Measurements from ENCODE around the gene LAMB4.

Gene LAMB4, protein sequence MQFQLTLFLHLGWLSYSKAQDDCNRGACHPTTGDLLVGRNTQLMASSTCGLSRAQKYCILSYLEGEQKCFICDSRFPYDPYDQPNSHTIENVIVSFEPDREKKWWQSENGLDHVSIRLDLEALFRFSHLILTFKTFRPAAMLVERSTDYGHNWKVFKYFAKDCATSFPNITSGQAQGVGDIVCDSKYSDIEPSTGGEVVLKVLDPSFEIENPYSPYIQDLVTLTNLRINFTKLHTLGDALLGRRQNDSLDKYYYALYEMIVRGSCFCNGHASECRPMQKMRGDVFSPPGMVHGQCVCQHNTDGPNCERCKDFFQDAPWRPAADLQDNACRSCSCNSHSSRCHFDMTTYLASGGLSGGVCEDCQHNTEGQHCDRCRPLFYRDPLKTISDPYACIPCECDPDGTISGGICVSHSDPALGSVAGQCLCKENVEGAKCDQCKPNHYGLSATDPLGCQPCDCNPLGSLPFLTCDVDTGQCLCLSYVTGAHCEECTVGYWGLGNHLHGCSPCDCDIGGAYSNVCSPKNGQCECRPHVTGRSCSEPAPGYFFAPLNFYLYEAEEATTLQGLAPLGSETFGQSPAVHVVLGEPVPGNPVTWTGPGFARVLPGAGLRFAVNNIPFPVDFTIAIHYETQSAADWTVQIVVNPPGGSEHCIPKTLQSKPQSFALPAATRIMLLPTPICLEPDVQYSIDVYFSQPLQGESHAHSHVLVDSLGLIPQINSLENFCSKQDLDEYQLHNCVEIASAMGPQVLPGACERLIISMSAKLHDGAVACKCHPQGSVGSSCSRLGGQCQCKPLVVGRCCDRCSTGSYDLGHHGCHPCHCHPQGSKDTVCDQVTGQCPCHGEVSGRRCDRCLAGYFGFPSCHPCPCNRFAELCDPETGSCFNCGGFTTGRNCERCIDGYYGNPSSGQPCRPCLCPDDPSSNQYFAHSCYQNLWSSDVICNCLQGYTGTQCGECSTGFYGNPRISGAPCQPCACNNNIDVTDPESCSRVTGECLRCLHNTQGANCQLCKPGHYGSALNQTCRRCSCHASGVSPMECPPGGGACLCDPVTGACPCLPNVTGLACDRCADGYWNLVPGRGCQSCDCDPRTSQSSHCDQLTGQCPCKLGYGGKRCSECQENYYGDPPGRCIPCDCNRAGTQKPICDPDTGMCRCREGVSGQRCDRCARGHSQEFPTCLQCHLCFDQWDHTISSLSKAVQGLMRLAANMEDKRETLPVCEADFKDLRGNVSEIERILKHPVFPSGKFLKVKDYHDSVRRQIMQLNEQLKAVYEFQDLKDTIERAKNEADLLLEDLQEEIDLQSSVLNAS (N-terminal part only)

DNA sequence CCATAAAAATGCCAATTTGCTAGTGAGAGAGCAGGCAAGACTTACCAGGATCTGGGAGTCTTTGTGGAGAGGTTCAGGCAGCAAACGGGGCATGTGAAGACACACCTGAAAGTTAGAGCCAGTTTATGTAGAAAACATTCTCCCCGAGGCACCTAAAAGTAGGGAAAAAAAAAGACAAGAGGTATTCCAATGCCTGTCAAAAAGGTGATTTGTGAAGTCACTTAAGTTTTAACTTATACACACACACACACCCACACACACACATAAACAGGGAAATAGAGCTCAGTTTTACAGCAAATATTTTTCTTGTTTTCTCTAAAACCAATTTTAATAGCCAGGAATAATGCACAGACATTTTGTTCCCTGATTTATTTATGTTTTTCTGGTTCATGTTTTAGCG is at the start of gene LAMB4:
Gene LAMB4 (minus strand): TSS at position 101 of the 400 bp plus-strand sequence. CDS start 7,197 bp downstream, outside the sequence.
- H3K4me2 ChIP-seq (ENCODE audit: low read depth, low read length) = no peak within 1 kb of the TSS

DNA sequence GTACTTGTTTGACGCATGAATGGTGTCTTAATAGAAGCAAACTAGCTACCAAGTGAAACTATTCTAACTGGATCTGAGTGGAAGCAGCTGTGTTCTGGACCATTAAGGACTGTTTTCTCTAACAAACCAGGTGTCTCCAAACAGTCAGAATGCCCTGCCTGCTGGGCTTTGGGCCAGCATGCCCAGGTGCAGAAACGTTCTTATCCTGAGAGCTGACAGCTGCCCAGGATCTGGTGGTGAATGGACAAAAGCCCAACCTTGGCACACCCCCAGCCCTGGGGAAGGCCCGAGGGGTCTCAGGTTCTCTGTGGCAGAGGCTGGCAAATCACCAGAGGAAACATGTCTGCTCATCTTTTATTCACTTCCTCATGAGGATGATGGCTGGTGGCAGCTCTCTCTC is 48.2 kb upstream of the LAMB4 start:
- H3K36me3 ChIP-seq (replicated peaks; ENCODE audit: insufficient read depth, low read length) = no peaks in the 10 kb centered on the region
- H2AFZ ChIP-seq (ENCODE audit: low read length) = no peak overlapping the region
- H3K9me2 ChIP-seq (replicated peaks; ENCODE audit: insufficient read depth, low read length) = no peaks in the 10 kb centered on the region
- TF ChIP-seq, protein P1, sequence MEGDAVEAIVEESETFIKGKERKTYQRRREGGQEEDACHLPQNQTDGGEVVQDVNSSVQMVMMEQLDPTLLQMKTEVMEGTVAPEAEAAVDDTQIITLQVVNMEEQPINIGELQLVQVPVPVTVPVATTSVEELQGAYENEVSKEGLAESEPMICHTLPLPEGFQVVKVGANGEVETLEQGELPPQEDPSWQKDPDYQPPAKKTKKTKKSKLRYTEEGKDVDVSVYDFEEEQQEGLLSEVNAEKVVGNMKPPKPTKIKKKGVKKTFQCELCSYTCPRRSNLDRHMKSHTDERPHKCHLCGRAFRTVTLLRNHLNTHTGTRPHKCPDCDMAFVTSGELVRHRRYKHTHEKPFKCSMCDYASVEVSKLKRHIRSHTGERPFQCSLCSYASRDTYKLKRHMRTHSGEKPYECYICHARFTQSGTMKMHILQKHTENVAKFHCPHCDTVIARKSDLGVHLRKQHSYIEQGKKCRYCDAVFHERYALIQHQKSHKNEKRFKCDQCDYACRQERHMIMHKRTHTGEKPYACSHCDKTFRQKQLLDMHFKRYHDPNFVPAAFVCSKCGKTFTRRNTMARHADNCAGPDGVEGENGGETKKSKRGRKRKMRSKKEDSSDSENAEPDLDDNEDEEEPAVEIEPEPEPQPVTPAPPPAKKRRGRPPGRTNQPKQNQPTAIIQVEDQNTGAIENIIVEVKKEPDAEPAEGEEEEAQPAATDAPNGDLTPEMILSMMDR (IDR thresholded peaks at IDR 0.05; ENCODE audit: low read length) = no peak
- no peak for TF ChIP-seq EZH2 (optimal IDR thresholded peaks at IDR 0.05; ENCODE audit: low read depth, low read length)
- H4K20me1 ChIP-seq (ENCODE audit: insufficient read depth, low read length) = no peaks in the 10 kb centered on the region
- H3K27ac ChIP-seq (ENCODE audit: low read length) = no peak overlapping the region
- no peak overlapping the region for H3K9ac ChIP-seq (ENCODE audit: low read length)
- H3K79me2 ChIP-seq (ENCODE audit: low read length) = no peaks in the 10 kb centered on the region
- H3K27me3 ChIP-seq (replicated peaks; ENCODE audit: insufficient read depth, low read length) = no peaks in the 10 kb centered on the region
- H3F3A ChIP-seq (ENCODE audit: insufficient read depth, low read length) = no peaks in the 10 kb centered on the region
- no peaks in the 10 kb centered on the region for H3K4me1 ChIP-seq (ENCODE audit: low read length)
- no peak overlapping the region for H3K4me2 ChIP-seq (ENCODE audit: low read depth, low read length)
- no peak for DNase-seq
- H3K4me3 ChIP-seq (ENCODE audit: low read length) = no peak overlapping the region
- no peaks in the 10 kb centered on the region for H3K9me3 ChIP-seq (replicated peaks; ENCODE audit: insufficient read depth, low read length)

More for the DNA sequence above, at the start of gene LAMB4:
- TF ChIP-seq EZH2phosphoT487 (IDR thresholded peaks at IDR 0.05; ENCODE audit: low read length) (no peak), EZH2 (optimal IDR thresholded peaks at IDR 0.05; ENCODE audit: low read depth, low read length) (no peak)
- TF ChIP-seq, protein P1 (IDR thresholded peaks at IDR 0.05; ENCODE audit: low read length) = no peak
- no peaks in the 10 kb centered on the region for H3K36me3 ChIP-seq (replicated peaks; ENCODE audit: insufficient read depth, low read length)
- H3K4me3 ChIP-seq (ENCODE audit: low read length) = no peak within 1 kb of the TSS
- no peak within 1 kb of the TSS for H3K27ac ChIP-seq (ENCODE audit: low read length)
- H4K20me1 ChIP-seq (ENCODE audit: insufficient read depth, low read length) = 0 out of 2 replicates have a peak, but pooled peaks cover 4% of the 10 kb centered on the region
- H3K27me3 ChIP-seq (replicated peaks; ENCODE audit: insufficient read depth, low read length) = peaks cover 50% of the 10 kb centered on the region
- H3K79me2 ChIP-seq (ENCODE audit: low read length) = no peaks in the 10 kb centered on the region
- no peaks in the 10 kb centered on the region for H3K9me2 ChIP-seq (replicated peaks; ENCODE audit: insufficient read depth, low read length)
- H3K4me1 ChIP-seq (ENCODE audit: low read length) = peaks cover 5% of the 10 kb centered on the region
- no peak for DNase-seq
- H3F3A ChIP-seq (ENCODE audit: insufficient read depth, low read length) = peaks cover 4% of the 10 kb centered on the region; the same call in 1 of the 2 replicates
- H2AFZ ChIP-seq (ENCODE audit: low read length) = no peak within 1 kb of the TSS
- no peak within 1 kb of the TSS for H3K9ac ChIP-seq (ENCODE audit: low read length)
- no peaks in the 10 kb centered on the region for H3K9me3 ChIP-seq (replicated peaks; ENCODE audit: insufficient read depth, low read length)

DNA sequence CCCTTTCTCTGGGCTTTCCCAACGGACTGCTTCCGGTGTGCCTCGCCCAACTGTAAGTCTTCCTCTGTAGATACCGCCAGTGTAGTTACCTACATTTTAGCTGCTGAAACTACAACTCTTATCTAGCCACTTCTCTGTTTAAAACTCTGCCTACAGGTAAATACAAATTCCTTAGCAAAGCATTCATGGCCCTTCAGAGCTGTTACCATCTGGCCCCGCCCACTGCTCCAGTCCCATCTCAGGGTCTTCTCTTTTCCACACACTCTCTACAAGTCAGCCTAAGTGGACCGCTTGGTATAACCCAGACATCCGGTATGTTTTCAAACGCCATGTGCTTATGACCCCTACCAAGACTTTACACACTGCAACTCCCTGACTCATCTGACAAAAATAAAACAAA is 41.0 kb upstream of the LAMB4 start:
- Histone ChIP-seq H3K79me2 (ENCODE audit: low read length) (no peaks in the 10 kb centered on the region), H3K4me1 (ENCODE audit: low read length) (no peaks in the 10 kb centered on the region), H3K9ac (ENCODE audit: low read length) (no peak overlapping the region), H3K36me3 (replicated peaks; ENCODE audit: insufficient read depth, low read length) (no peaks in the 10 kb centered on the region), H2AFZ (ENCODE audit: low read length) (no peak overlapping the region), H3K4me3 (ENCODE audit: low read length) (no peak overlapping the region), H3K27me3 (replicated peaks; ENCODE audit: insufficient read depth, low read length) (no peaks in the 10 kb centered on the region), H4K20me1 (ENCODE audit: insufficient read depth, low read length) (no peaks in the 10 kb centered on the region), H3K9me3 (replicated peaks; ENCODE audit: insufficient read depth, low read length) (no peaks in the 10 kb centered on the region), H3F3A (ENCODE audit: insufficient read depth, low read length) (no peaks in the 10 kb centered on the region), H3K4me2 (ENCODE audit: low read depth, low read length) (no peak overlapping the region), H3K9me2 (replicated peaks; ENCODE audit: insufficient read depth, low read length) (no peaks in the 10 kb centered on the region), H3K27ac (ENCODE audit: low read length) (no peak overlapping the region)
- no peak for TF ChIP-seq EZH2phosphoT487 (IDR thresholded peaks at IDR 0.05; ENCODE audit: low read length)
- no peak for DNase-seq
